GM12878 (cell line): ENCODE results near the gene PHYH. TPM values are rescaled to one million over a fixed set of nuclear protein-coding genes. Genes with fewer than 3 reads are reported as not detected.

ENCODE experiments used
- BHLHE40 ChIP-seq, 2 experiments: fragments of 450-650 bp in 1 of 2; IDR thresholded peaks; 2 replicates each; pipeline ENCODE4 v1.6.1; 2011 to 2017; ENCODE audit warnings: low read depth in 2 of 2, borderline replicate concordance in 1 of 2, improper control_type of control experiment in 1 of 2, low read length in 1 of 2, mild to moderate bottlenecking in 1 of 2
- CEBPB ChIP-seq, 2 experiments: fragments of 150-350 bp in 1 of 2; IDR thresholded peaks; 2 replicates each; pipeline ENCODE4 v1.6.1; 2012 to 2014; ENCODE audit warnings: low read depth in 2 of 2, low read length in 2 of 2, borderline replicate concordance in 1 of 2, inconsistent platforms in 1 of 2
- E2F8 ChIP-seq: fragments of 450-650 bp; IDR thresholded peaks from 2 replicates; pipeline ENCODE4 v1.6.1; 2018; ENCODE audit warnings: mild to moderate bottlenecking, low read depth, moderate library complexity; ENCODE audit not compliant: partially characterized antibody
- MYB ChIP-seq: fragments of 150-350 bp; IDR thresholded peaks from 2 replicates; pipeline ENCODE4 v1.6.1; 2014; ENCODE audit warnings: mild to moderate bottlenecking, low read depth, low read length, borderline replicate concordance
- NFIC ChIP-seq: IDR thresholded peaks from 2 replicates; pipeline ENCODE4 v1.6.1; 2012; ENCODE audit warnings: low read depth, mild to moderate bottlenecking, inconsistent platforms, low read length, moderate library complexity
- NR2C1 ChIP-seq: fragments of 450-650 bp; IDR thresholded peaks from 2 replicates; pipeline ENCODE4 v1.6.1; 2017; ENCODE audit warnings: antibody characterized with exemption, mild to moderate bottlenecking, moderate library complexity
- PAX5 ChIP-seq: IDR thresholded peaks from 2 replicates; pipeline ENCODE4 v1.6.1; 2011; ENCODE audit warnings: low read depth, low read length, borderline replicate concordance
- RFX5 ChIP-seq: IDR thresholded peaks from 2 replicates; pipeline ENCODE4 v1.6.1; 2011; ENCODE audit warnings: low read depth, low read length, improper control_type of control experiment
- TAF1 ChIP-seq: IDR thresholded peaks from 2 replicates; pipeline ENCODE4 v1.6.1; 2011; ENCODE audit warnings: mild to moderate bottlenecking, low read depth, low read length, borderline replicate concordance
- TCF7 ChIP-seq: IDR thresholded peaks from 2 replicates; pipeline ENCODE4 v1.6.1; 2014; ENCODE audit warnings: antibody characterized with exemption, borderline replicate concordance
- ZNF24 ChIP-seq: fragments of 450-650 bp; IDR thresholded peaks from 2 replicates; pipeline ENCODE4 v1.6.1; 2017; ENCODE audit warnings: antibody characterized with exemption, mild to moderate bottlenecking
- ZSCAN29 ChIP-seq: fragments of 450-650 bp; IDR thresholded peaks from 2 replicates; pipeline ENCODE4 v1.6.1; 2017; ENCODE audit warnings: mild to moderate bottlenecking, moderate library complexity
- polyA plus RNA-seq, 11 experiments: library from polyadenylated mRNA; depleted of rRNA in 4 of 11; unstranded in 6 of 11; stranded (reverse) in 5 of 11; fragments of >200 nt; fragmentation: Nextera tagmentation in 4 of 11; fragmentation: Illumina TruSeq in 1 of 11; extraction: Ambion mirVana in 4 of 11; extraction: Trizol in 1 of 11; gene quantifications; 1 replicate in 1 of 11; 2 replicates in 10 of 11; pipeline versions ENCODE4 v1.2.1 to v1.2.3, GENCODE V29; 2011 to 2016; ENCODE audit warnings: inconsistent platforms in 2 of 11, missing spikeins in 2 of 11, low read depth in 1 of 11
- total RNA-seq, 4 experiments: library from RNA; depleted of rRNA in 3 of 4; stranded (reverse); fragments of >200 nt in 3 of 4; fragmentation: Illumina TruSeq in 1 of 4; extraction: Trizol in 1 of 4; gene quantifications; 2 replicates each; pipeline versions ENCODE4 v1.2.1 to v1.2.3, GENCODE V29; 2013 to 2021
- TF ChIP-seq, protein P1 (sequence below): IDR thresholded peaks from 2 replicates; pipeline ENCODE4 v1.6.1; 2012; ENCODE audit warnings: low read length, inconsistent platforms
- TF ChIP-seq, protein P2 (sequence below), 3 experiments: IDR thresholded peaks in 2 of 3; conservative IDR thresholded peaks in 1 of 3; 2 replicates each; pipeline ENCODE4 v1.5.1; 2011; ENCODE audit warnings: low read depth in 3 of 3, low read length in 3 of 3, mild to moderate bottlenecking in 3 of 3, control low read depth in 2 of 3, moderate library complexity in 2 of 3, inconsistent platforms in 1 of 3, mixed read lengths in 1 of 3; ENCODE audit not compliant: control insufficient read depth in 2 of 3, insufficient read depth in 1 of 3; ENCODE audit errors: extremely low read depth in 1 of 3

Gene PHYH
- total and polyA plus RNA-seq, 10 of the 15 experiments (the other 5 are each of a cell fraction or from before 2014, with no cell fraction given) = 3.2 to 10.3 (median 5.0) TPM

GRCh38 chr10:13338390-13339110 lies 38.7 kb upstream of the PHYH start (continued):
- no peak for TF ChIP-seq E2F8
- no peak for TF ChIP-seq BHLHE40 (IDR thresholded peaks at IDR 0.05; ENCODE audit: borderline replicate concordance in 1 of 2, low read depth in 2 of 2, low read length in 1 of 2)
- TF ChIP-seq CEBPB (IDR thresholded peaks at IDR 0.05; ENCODE audit: borderline replicate concordance in 1 of 2, low read depth in 2 of 2, low read length in 2 of 2) = no peak
- no peak for TF ChIP-seq NR2C1
- TF ChIP-seq ZNF24 = no peak
- TF ChIP-seq, protein P1, sequence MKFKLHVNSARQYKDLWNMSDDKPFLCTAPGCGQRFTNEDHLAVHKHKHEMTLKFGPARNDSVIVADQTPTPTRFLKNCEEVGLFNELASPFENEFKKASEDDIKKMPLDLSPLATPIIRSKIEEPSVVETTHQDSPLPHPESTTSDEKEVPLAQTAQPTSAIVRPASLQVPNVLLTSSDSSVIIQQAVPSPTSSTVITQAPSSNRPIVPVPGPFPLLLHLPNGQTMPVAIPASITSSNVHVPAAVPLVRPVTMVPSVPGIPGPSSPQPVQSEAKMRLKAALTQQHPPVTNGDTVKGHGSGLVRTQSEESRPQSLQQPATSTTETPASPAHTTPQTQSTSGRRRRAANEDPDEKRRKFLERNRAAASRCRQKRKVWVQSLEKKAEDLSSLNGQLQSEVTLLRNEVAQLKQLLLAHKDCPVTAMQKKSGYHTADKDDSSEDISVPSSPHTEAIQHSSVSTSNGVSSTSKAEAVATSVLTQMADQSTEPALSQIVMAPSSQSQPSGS = no peak
- TF ChIP-seq ZSCAN29 = no peak
- TF ChIP-seq MYB = no peak
- no peak for TF ChIP-seq TAF1
- TF ChIP-seq PAX5 = no peak
- no peak for TF ChIP-seq RFX5
- no peak for TF ChIP-seq TCF7
- TF ChIP-seq, protein P2, sequence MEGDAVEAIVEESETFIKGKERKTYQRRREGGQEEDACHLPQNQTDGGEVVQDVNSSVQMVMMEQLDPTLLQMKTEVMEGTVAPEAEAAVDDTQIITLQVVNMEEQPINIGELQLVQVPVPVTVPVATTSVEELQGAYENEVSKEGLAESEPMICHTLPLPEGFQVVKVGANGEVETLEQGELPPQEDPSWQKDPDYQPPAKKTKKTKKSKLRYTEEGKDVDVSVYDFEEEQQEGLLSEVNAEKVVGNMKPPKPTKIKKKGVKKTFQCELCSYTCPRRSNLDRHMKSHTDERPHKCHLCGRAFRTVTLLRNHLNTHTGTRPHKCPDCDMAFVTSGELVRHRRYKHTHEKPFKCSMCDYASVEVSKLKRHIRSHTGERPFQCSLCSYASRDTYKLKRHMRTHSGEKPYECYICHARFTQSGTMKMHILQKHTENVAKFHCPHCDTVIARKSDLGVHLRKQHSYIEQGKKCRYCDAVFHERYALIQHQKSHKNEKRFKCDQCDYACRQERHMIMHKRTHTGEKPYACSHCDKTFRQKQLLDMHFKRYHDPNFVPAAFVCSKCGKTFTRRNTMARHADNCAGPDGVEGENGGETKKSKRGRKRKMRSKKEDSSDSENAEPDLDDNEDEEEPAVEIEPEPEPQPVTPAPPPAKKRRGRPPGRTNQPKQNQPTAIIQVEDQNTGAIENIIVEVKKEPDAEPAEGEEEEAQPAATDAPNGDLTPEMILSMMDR (IDR thresholded peaks at IDR 0.05 in 2 of 3, conservative IDR thresholded peaks at IDR 0.05 in 1 of 3; ENCODE audit: control insufficient read depth in 2 of 3, extremely low read depth in 1 of 3, insufficient read depth in 1 of 3, low read depth in 3 of 3, low read length in 3 of 3) = no peak
- TF ChIP-seq NFIC = no peak
